ENCODE data around the gene TNFRSF4.

TNFRSF4 gene

GRCh38 chr1:1162597-1163537, 51.1 kb downstream of the TNFRSF4 start:
- no peak overlapping the region for H3K4me3 ChIP-seq (ENCODE audit: low read depth, low read length)

GRCh38 chr1:1161683-1162079, 52.3 kb downstream of the TNFRSF4 start:
- Histone ChIP-seq H3K27ac (ENCODE audit: low read depth, low read length) (no peak overlapping the region), H3K36me3 (ENCODE audit: insufficient read depth, low read length) (no peaks in the 10 kb centered on the region), H3K4me3 (ENCODE audit: low read depth, low read length) (no peak overlapping the region), H3K27me3 (ENCODE audit: insufficient read depth, low read length) (peaks cover 21% of the 10 kb centered on the region), H2AFZ (ENCODE audit: low read length, unreplicated experiment) (no peak overlapping the region), H3K4me1 (ENCODE audit: control insufficient read depth, insufficient read depth, low read length, unreplicated experiment) (peaks cover 12% of the 10 kb centered on the region), H3K79me2 (ENCODE audit: control insufficient read depth, insufficient read depth, low read length, unreplicated experiment) (no peaks in the 10 kb centered on the region)

More at GRCh38 chr1:1162597-1163537, 51.1 kb downstream of the TNFRSF4 start:
- Histone ChIP-seq H2AFZ (ENCODE audit: low read length, unreplicated experiment) (no peak overlapping the region), H3K79me2 (ENCODE audit: control insufficient read depth, insufficient read depth, low read length, unreplicated experiment) (no peaks in the 10 kb centered on the region), H3K4me1 (ENCODE audit: control insufficient read depth, insufficient read depth, low read length, unreplicated experiment) (peaks cover 8% of the 10 kb centered on the region), H3K27ac (ENCODE audit: low read depth, low read length) (no peak overlapping the region), H3K27me3 (ENCODE audit: insufficient read depth, low read length) (peaks cover 21% of the 10 kb centered on the region), H3K36me3 (ENCODE audit: insufficient read depth, low read length) (no peaks in the 10 kb centered on the region)

Data from ACC112 (cell line).